ENCODE measurements around the gene IL31RA.

DNA sequence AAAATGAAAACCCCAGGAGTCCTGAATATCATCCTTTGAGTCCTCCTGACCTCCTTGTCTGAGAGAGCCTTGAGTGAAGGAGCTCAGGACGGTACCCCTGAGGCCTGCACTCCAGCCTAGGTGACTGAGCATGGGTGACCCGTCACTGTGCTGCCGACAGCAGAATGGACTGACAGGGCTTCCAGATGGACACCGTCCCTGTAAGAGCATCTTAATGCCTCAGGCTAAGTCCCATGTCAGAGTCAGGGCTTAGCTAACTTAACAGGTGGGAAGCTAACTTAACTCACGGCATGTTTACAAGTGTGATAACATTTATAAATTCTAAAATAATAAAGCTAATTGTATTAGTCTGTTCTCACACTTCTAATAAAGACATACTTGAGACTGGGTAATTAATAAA is 75.3 kb downstream of the IL31RA start:
- TF ChIP-seq, protein P1, sequence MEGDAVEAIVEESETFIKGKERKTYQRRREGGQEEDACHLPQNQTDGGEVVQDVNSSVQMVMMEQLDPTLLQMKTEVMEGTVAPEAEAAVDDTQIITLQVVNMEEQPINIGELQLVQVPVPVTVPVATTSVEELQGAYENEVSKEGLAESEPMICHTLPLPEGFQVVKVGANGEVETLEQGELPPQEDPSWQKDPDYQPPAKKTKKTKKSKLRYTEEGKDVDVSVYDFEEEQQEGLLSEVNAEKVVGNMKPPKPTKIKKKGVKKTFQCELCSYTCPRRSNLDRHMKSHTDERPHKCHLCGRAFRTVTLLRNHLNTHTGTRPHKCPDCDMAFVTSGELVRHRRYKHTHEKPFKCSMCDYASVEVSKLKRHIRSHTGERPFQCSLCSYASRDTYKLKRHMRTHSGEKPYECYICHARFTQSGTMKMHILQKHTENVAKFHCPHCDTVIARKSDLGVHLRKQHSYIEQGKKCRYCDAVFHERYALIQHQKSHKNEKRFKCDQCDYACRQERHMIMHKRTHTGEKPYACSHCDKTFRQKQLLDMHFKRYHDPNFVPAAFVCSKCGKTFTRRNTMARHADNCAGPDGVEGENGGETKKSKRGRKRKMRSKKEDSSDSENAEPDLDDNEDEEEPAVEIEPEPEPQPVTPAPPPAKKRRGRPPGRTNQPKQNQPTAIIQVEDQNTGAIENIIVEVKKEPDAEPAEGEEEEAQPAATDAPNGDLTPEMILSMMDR (conservative IDR thresholded peaks at IDR 0.05; ENCODE audit: low read depth in 2 of 2), result no peak
- TF ChIP-seq NANOG (IDR thresholded peaks at IDR 0.05; ENCODE audit: borderline replicate concordance), result no peak
- TF ChIP-seq, protein P2, sequence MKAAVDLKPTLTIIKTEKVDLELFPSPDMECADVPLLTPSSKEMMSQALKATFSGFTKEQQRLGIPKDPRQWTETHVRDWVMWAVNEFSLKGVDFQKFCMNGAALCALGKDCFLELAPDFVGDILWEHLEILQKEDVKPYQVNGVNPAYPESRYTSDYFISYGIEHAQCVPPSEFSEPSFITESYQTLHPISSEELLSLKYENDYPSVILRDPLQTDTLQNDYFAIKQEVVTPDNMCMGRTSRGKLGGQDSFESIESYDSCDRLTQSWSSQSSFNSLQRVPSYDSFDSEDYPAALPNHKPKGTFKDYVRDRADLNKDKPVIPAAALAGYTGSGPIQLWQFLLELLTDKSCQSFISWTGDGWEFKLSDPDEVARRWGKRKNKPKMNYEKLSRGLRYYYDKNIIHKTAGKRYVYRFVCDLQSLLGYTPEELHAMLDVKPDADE (IDR thresholded peaks at IDR 0.05), result no peak
- TF ChIP-seq EZH2 (IDR thresholded peaks at IDR 0.05; ENCODE audit: low read depth, unreplicated experiment), result no peak
- TF ChIP-seq, protein P3, sequence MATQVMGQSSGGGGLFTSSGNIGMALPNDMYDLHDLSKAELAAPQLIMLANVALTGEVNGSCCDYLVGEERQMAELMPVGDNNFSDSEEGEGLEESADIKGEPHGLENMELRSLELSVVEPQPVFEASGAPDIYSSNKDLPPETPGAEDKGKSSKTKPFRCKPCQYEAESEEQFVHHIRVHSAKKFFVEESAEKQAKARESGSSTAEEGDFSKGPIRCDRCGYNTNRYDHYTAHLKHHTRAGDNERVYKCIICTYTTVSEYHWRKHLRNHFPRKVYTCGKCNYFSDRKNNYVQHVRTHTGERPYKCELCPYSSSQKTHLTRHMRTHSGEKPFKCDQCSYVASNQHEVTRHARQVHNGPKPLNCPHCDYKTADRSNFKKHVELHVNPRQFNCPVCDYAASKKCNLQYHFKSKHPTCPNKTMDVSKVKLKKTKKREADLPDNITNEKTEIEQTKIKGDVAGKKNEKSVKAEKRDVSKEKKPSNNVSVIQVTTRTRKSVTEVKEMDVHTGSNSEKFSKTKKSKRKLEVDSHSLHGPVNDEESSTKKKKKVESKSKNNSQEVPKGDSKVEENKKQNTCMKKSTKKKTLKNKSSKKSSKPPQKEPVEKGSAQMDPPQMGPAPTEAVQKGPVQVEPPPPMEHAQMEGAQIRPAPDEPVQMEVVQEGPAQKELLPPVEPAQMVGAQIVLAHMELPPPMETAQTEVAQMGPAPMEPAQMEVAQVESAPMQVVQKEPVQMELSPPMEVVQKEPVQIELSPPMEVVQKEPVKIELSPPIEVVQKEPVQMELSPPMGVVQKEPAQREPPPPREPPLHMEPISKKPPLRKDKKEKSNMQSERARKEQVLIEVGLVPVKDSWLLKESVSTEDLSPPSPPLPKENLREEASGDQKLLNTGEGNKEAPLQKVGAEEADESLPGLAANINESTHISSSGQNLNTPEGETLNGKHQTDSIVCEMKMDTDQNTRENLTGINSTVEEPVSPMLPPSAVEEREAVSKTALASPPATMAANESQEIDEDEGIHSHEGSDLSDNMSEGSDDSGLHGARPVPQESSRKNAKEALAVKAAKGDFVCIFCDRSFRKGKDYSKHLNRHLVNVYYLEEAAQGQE (IDR thresholded peaks at IDR 0.05; ENCODE audit: unreplicated experiment), result no peak
- no peak for TF ChIP-seq CREB1 (CRISPR knock-in tag; IDR thresholded peaks at IDR 0.05; ENCODE audit: low read depth)
- no peak for TF ChIP-seq EZH2phosphoT487 (IDR thresholded peaks at IDR 0.05; ENCODE audit: unreplicated experiment)
- TF ChIP-seq POLR2AphosphoS5 (IDR thresholded peaks at IDR 0.05; ENCODE audit: low read depth), result no peak
- TF ChIP-seq STAT1 (IDR thresholded peaks at IDR 0.05; ENCODE audit: unreplicated experiment), result no peak
